GM19372 (cell line): ENCODE results near the gene SBK1.

Experiments
- ATAC-seq: cut with Tn5 transposase; IDR thresholded peaks from one replicate; pipeline ENCODE4 v1.9.1; 2021; ENCODE audit warnings: mild to moderate bottlenecking, low read depth, moderate library complexity; ENCODE audit not compliant: unreplicated experiment

Gene SBK1

DNA sequence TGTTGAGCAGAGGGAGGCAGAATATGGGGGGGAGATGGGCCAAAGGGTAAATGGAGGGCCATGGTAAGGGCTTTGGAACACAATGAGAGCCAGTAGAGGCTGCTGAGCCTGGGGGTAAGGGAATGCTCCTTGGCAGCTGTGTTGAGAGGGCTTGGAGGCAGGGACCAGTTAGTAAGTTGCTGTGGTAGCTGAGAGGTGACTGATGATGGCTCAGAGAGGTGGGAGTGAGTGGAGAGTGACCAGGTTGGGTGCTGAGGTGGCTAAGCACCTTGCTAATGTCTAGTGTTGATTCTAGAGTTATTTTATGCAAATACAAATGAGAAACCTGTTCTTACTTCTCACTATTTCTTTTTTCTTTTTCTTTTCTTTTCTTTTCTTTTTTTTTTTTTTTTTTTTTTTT lies 10.8 kb downstream of the SBK1 start:
- no peak for ATAC-seq

GRCh38 chr16:28304214-28304613 lies 11.9 kb downstream of the SBK1 start:
- no peak for ATAC-seq

- ATAC-seq: no peak
These were observed 15.6 kb downstream of the SBK1 start for GRCh38 chr16:28307936-28308335.

DNA sequence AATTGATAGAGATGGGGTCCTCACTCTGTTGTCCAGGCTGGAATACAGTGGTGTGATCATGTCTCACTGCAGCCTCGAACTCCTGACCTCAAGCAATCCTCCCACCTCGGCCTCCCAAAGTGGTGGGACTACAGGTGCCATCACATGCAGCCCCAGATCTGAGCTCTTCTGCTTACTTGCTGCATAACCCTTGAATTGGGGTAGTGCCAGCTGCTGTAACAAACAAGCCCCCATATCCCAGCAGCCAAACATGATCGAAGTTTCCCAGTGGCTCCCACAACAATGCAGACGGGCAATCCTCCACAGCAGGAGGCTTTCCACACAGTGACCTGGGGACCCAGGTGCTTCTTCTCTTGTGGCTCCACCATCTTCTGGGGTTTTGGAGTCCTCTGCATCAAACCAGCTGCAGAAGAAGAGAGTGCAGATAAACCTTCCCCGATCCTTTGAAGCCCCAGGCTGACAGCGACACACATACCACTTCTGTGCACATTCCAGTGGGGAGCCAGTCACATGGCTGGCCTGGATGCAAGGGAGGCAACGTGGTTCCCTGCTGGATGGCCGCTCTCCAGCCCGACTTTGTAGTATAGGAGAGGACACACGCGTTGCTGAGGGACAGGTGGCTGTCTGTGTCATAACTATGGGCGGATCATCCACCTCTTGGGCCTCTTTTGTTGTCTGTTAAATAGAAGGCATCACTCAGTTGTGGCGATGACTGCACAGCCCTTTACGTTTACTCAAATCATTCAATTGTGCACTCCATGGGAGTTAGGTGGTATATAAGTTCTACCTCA lies 16.7 kb downstream of the SBK1 start:
- ATAC-seq: no peak

GRCh38 chr16:28309811-28310311 lies 17.5 kb downstream of the SBK1 start:
- no peak for ATAC-seq

DNA sequence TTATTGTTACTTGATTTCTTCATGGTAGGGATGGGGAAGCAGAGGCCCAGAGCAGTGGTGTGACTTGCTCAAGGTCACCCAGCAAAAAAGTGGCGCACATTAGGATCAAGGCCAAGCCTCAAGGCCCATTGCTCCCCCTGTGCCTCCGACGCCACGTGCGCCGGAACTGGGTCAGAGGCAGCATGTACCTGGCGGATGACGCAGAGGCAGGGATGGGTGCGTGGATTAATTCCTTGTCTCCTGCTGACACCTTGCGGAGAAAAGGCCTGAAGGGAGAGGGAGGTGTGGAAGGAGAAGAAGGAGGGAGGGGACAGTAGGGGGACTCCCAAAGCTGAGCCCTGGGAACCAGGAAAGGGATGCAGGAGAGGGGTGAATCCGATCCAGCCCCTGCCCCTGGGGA lies 18.5 kb downstream of the SBK1 start:
- no peak for ATAC-seq

DNA sequence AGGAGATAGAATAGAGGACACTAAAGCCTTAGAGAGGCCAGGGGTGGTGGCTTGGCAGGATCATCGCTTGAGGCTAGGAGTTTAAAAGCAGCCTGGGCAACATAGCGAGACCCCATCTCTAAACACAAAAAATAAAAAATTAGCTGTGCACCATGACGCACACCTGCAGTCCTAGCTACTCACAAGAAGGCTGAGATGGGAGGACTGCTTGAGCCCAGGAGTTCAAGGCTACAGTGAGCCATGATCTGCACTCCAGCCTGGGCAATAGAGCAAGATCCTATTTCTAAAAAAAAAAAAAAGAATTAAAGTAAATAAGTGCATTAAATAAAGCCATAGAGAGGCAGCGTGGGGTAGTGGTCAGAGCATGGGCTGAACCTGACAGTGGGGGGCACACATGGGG lies 19.1 kb downstream of the SBK1 start:
- no peak for ATAC-seq

GRCh38 chr16:28311913-28312312 lies 19.6 kb downstream of the SBK1 start:
- ATAC-seq: no peak

- ATAC-seq: no peak
These were observed 20.0 kb downstream of the SBK1 start for GRCh38 chr16:28312327-28312726.

DNA sequence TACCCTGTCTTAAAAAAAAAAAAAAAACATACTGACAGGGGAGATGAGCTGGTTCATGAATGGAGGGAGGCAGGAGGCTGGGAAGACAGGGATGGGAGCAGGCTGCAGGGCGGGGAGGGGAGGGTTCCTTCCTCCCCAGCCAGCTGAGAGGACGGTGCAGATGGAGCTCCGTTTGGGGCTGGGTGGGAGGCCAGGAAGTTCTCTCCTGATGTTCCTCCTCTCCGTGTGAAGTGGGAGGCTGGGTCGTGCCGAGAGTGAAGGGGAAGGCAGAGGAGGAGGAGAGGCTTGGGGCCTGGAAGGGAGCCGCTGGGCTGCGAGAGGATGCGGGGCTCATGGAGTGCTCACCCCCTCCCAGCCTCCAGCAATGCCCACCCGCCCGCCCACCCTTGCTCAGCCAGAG lies 21.3 kb downstream of the SBK1 start:
- no peak for ATAC-seq

- ATAC-seq: no peak
These were observed 23.7 kb downstream of the SBK1 start for GRCh38 chr16:28316054-28316453.

DNA sequence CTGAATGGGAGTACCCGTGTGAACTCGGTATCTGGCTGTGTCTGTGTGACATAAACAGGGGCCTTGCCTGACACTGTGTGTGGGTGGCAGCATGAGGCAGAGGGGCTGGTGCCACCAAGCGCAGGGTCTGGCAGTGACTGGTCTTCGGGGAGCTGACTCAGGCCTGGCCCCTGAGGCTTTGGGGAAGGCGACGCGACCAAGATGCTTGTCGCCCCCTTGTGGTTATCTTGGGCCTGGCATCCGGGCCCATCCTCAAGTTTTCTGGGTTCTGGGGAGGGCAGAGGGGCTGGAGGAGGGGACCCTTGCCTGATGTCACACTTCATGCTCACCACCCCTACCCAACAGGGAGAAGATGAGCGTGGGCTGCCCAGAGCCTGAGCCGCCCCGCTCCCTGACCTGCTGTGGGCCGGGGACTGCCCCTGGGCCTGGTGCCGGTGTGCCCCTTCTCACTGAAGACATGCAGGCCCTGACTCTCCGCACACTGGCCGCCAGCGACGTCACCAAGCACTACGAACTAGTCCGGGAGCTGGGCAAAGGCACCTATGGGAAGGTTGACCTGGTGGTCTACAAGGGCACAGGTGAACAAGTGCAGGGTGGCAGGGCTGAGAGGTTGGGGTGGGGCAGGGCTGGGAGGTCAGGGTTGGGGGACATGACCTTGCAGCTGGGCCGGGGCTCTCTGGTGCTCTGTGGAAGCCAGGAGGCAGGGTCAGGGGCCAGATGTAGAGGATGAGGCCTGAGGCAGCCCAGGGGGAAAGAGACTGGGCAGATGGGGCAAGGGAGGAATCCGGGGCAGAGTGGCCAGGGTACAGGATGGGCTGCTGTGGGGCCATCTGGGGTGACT lies 24.9 kb downstream of the SBK1 start:
- no peak for ATAC-seq

- no peak for ATAC-seq
These were observed 25.9 kb downstream of the SBK1 start for GRCh38 chr16:28318042-28318744.

- no peak for ATAC-seq
These were observed 27.2 kb downstream of the SBK1 start for GRCh38 chr16:28319476-28320022.

DNA sequence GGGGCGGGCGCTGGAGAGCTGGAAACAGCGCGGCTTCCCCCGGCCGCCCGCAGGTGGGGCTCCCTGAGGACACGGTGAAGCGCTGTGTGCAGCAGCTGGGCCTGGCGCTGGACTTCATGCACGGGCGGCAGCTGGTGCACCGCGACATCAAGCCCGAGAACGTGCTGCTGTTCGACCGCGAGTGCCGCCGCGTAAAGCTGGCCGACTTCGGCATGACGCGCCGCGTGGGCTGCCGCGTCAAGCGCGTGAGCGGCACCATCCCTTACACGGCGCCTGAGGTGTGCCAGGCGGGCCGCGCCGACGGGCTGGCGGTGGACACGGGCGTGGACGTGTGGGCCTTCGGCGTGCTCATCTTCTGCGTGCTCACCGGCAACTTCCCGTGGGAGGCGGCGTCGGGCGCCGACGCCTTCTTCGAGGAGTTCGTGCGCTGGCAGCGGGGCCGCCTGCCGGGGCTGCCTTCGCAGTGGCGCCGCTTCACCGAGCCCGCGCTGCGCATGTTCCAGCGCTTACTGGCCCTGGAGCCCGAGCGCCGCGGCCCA lies 27.8 kb downstream of the SBK1 start:
- no peak for ATAC-seq

DNA sequence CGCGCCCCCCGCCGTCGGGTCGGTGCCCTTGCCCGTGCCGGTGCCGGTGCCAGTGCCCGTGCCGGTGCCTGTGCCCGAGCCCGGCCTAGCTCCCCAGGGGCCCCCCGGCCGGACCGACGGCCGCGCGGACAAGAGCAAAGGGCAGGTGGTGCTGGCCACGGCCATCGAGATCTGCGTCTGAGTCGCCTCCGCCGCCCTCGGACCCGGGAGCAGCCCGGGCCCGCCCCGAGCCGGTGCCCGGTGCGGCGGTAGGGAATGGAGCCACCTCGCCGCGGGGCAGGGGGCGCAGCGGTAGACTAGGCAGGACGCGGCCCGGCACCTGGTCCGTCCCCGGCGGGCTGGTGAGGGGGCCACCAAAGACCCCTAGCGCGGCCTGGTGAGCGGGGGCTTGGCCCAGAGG lies 28.4 kb downstream of the SBK1 start:
- no peak for ATAC-seq

GRCh38 chr16:28321700-28322411 lies 29.5 kb downstream of the SBK1 start:
- no peak for ATAC-seq

DNA sequence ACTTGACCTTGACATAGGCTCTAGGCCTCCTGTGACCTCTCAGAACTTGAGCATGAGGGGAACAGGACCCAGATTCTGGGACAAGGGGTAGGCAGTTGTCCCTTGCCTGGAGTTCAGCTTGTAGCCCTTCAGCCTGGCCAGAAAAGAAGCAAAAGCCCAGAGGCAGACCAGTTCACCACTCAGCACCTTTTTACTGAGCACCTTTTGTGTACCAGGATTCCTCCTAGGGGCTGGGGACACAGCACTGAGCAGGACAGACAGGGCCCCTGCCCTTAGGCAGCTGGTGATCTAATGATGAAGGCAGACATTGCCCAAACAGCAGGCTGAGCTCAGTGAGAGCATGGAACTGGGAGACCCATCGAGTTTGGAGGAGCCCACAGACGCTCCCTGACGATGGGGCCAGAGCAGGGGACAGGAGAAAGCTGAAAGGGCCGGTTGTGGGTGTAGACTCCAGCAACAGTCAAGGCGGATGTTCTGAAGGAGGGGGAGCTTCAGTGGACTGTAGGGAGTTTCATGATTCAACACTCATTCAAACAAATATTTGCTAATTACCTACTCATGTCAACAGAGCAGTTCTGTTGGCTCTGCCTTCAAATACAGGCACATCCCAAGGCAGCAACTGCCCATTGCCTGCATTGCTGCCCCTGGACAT lies 32.0 kb downstream of the SBK1 start:
- ATAC-seq: no peak

GRCh38 chr16:28324887-28325279 lies 32.6 kb downstream of the SBK1 start:
- no peak for ATAC-seq
